Osteoblast (primary cell): ENCODE results near the gene ZNF296. TPM values are rescaled to one million over a fixed set of nuclear protein-coding genes. Genes with fewer than 3 reads are reported as not detected.
A peak's percentile ranks its signal among the peaks of the same experiment; 100 is the strongest.

ENCODE experiments used
- DNase-seq: peaks from one replicate; pipeline ENCODE4 v3.0.0; 2011; ENCODE audit warnings: low spot score, mixed read lengths; ENCODE audit not compliant: insufficient read length; ENCODE audit errors: missing footprints
- H2AFZ ChIP-seq: 2 replicates; pipeline ENCODE4 v1.6.0; 2011; ENCODE audit warnings: mild to moderate bottlenecking, low read length
- H3K27ac ChIP-seq: 2 replicates; pipeline ENCODE4 v1.5.1; 2011; ENCODE audit warnings: mild to moderate bottlenecking, low read depth, low read length, moderate library complexity
- H3K27me3 ChIP-seq: 2 replicates; pipeline ENCODE4 v1.6.0; 2012; ENCODE audit warnings: mild to moderate bottlenecking, control low read depth, inconsistent platforms, low read length, moderate library complexity; ENCODE audit not compliant: insufficient read depth
- H3K36me3 ChIP-seq: 2 replicates; pipeline ENCODE4 v1.5.1; 2011; ENCODE audit warnings: mild to moderate bottlenecking, low read length, control low read depth, moderate library complexity; ENCODE audit not compliant: insufficient read depth
- H3K4me1 ChIP-seq: 2 replicates; pipeline ENCODE4 v1.5.1; 2011; ENCODE audit warnings: mild to moderate bottlenecking, low read length, control low read depth, moderate library complexity; ENCODE audit not compliant: insufficient read depth
- H3K4me2 ChIP-seq: 2 replicates; pipeline ENCODE4 v1.6.0; 2011; ENCODE audit warnings: mild to moderate bottlenecking, low read length; ENCODE audit not compliant: insufficient read depth
- H3K4me3 ChIP-seq: fragments of 200-600 bp; sonication (generic); 3 replicates; pipeline ENCODE4 v1.5.1; 2012; ENCODE audit warnings: mild to moderate bottlenecking, low read length, inconsistent platforms; ENCODE audit not compliant: insufficient read depth
- H3K79me2 ChIP-seq: 2 replicates; pipeline ENCODE4 v1.6.0; 2012; ENCODE audit warnings: mild to moderate bottlenecking, low read length, control low read depth, inconsistent platforms; ENCODE audit not compliant: insufficient read depth
- H3K9me3 ChIP-seq: 2 replicates; pipeline ENCODE4 v1.5.1; 2011; ENCODE audit warnings: low read depth, low read length, control low read depth
- H4K20me1 ChIP-seq: 2 replicates; pipeline ENCODE4 v1.6.0; 2012; ENCODE audit warnings: mild to moderate bottlenecking, low read length, control low read depth; ENCODE audit not compliant: insufficient read depth
- CTCF ChIP-seq: IDR thresholded peaks from 2 replicates; pipeline ENCODE4 v1.5.1; 2011; ENCODE audit warnings: mild to moderate bottlenecking, low read depth, low read length, moderate library complexity; ENCODE audit errors: extremely low read depth
- total RNA-seq: library from RNA; depleted of rRNA; stranded (reverse); fragments of >200 nt; gene quantifications from 2 replicates; pipeline ENCODE4 v1.2.3, GENCODE V29; 2012

The ZNF296 gene
- total RNA-seq, 1 donor = not detected

GRCh38 chr19:45045671-45046353 lies 30.5 kb downstream of the ZNF296 start:
- Histone ChIP-seq H4K20me1 (peaks cover 52% of the 10 kb centered on the region), H3K79me2 (peaks cover 96% of the 10 kb centered on the region), H3K9me3 (no peaks in the 10 kb centered on the region), H3K36me3 (peaks cover 48% of the 10 kb centered on the region), H3K4me2 (no peak overlapping the region), H3K4me3 (no peak overlapping the region), H3K4me1 (no peaks in the 10 kb centered on the region), H3K27ac (no peak overlapping the region), H2AFZ (no peak overlapping the region), H3K27me3 (no peaks in the 10 kb centered on the region)
- no peak for TF ChIP-seq CTCF
- no peak for DNase-seq

DNA sequence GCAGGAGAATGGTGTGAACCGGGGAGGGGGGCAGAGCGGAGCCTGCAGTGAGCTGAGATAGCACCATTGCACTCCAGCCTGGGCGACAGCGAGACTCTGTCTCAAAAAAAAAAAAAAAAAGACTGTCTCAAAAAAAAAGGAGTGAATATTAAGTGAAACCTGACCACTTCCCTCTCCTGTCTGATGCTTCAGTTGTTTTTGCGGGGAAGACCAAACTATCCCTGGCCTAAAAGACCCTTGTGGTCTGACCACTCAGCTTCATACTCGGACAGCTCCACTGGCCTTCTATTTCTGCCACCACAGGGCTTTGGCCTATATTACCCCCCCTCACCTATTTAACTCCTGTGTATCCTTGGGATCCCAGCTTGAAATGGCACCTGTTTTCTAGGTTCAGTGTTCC lies 35.2 kb downstream of the ZNF296 start:
- H3K9me3 ChIP-seq = no peaks in the 10 kb centered on the region
- H3K27me3 ChIP-seq = no peaks in the 10 kb centered on the region
- H3K79me2 ChIP-seq = peaks cover 65% of the 10 kb centered on the region
- no peak overlapping the region for H3K27ac ChIP-seq
- H3K36me3 ChIP-seq = peaks cover 53% of the 10 kb centered on the region
- peaks cover 11% of the 10 kb centered on the region for H3K4me1 ChIP-seq
- no peak for TF ChIP-seq CTCF
- H4K20me1 ChIP-seq = peaks cover 45% of the 10 kb centered on the region
- H2AFZ ChIP-seq = no peak overlapping the region
- no peak overlapping the region for H3K4me3 ChIP-seq
- no peak for DNase-seq
- H3K4me2 ChIP-seq = no peak overlapping the region

- Histone ChIP-seq H3K4me3 (peak overlapping the region; percentile 99), H3K4me2 (peak overlapping the region; percentile 93), H3K79me2 (peaks cover 56% of the 10 kb centered on the region), H3K9me3 (no peaks in the 10 kb centered on the region), H3K36me3 (peaks cover 51% of the 10 kb centered on the region), H3K27me3 (no peaks in the 10 kb centered on the region), H2AFZ (no peak overlapping the region), H4K20me1 (peaks cover 36% of the 10 kb centered on the region), H3K27ac (peak overlapping the region; percentile 97), H3K4me1 (peaks cover 11% of the 10 kb centered on the region)
- TF ChIP-seq CTCF = no peak
- DNase-seq = no peak
Observed at GRCh38 chr19:45040059-45040771, 36.1 kb downstream of the ZNF296 start.
